HCT116 (cell line): ENCODE measurements around the gene JDP2. TPM values are rescaled to one million over a fixed set of nuclear protein-coding genes. Genes with fewer than 3 reads are reported as not detected.

Experiments used
- ATAC-seq: fragments of 200-7000 bp; cut with Tn5 transposase; 2 replicates; pipeline ENCODE4 v1.9.1; 2020; ENCODE audit warnings: mild to moderate bottlenecking, moderate library complexity
- BruUV-seq: library from RNA; stranded (reverse); fragments of 400-500 nt; replicated peaks from 2 replicates; lab custom pipeline; 2021; lab: Mats Ljungman, UMichigan
- CTCF ChIA-PET: fragments of 300-600 bp; sonication (Branson Sonifier 250); formaldehyde crosslinking; loops from one replicate; lab custom pipeline; 2021; ENCODE audit warnings: antibody characterized with exemption; lab: Charles Lee
- POLR2A ChIA-PET: fragments of 300-600, 350-600 bp; sonication (Branson Sonifier 250); formaldehyde crosslinking; loops from one replicate; lab custom pipeline; 2021; ENCODE audit warnings: antibody characterized with exemption; lab: Charles Lee
- RAD21 ChIA-PET, 2 experiments: fragments of 300-600 bp; sonication (Branson Sonifier 250); formaldehyde crosslinking; loops; one replicate each; lab custom pipeline; 2023; ENCODE audit warnings: low total read pairs in 2 of 2; ENCODE audit not compliant: uncharacterized antibody in 2 of 2, unreplicated experiment in 2 of 2, low non-redundant PET in 1 of 2; lab: Charles Lee
- DNase-seq: peaks from one replicate; pipeline ENCODE4 v3.0.0-alpha.2; 2010; ENCODE audit warnings: low read depth, low spot score
- H2AFZ ChIP-seq: fragments of 200-600 bp; shearing (Covaris generic), sonication (generic); 2 replicates; pipeline ENCODE4 v1.6.1; 2017; ENCODE audit warnings: low read depth, mixed run types, mixed read lengths, antibody characterized with exemption, low read length; ENCODE audit not compliant: poor library complexity, severe bottlenecking
- H3K27ac ChIP-seq: 2 replicates; pipeline ENCODE4 v1.5.1; 2012; ENCODE audit warnings: low read depth, low read length
- H3K27me3 ChIP-seq: fragments of 200-600 bp; sonication (generic); 2 replicates; pipeline ENCODE4 v1.6.1; 2016; ENCODE audit warnings: mixed run types, low read length, mixed read lengths; ENCODE audit not compliant: insufficient read depth
- H3K36me3 ChIP-seq, 2 experiments: fragments of 200-500 bp in 1 of 2; fragments of 200-600 bp in 1 of 2; sonication (Bioruptor generic) in 1 of 2; sonication (generic) in 1 of 2; 2 replicates each; pipeline versions ENCODE4 v1.5.1 to v1.6.1; 2014 to 2016; ENCODE audit warnings: low read length in 2 of 2, inconsistent platforms in 1 of 2, mixed read lengths in 1 of 2, mixed run types in 1 of 2; ENCODE audit not compliant: insufficient read depth in 2 of 2, control insufficient read depth in 1 of 2
- H3K4me1 ChIP-seq, 2 experiments: fragments of 200-600 bp in 1 of 2; sonication (generic) in 1 of 2; 2 replicates each; pipeline versions ENCODE4 v1.5.1 to v1.6.1; 2012 to 2017; ENCODE audit warnings: low read length in 2 of 2, inconsistent platforms in 1 of 2, mild to moderate bottlenecking in 1 of 2, mixed read lengths in 1 of 2, mixed run types in 1 of 2, moderate library complexity in 1 of 2; ENCODE audit not compliant: insufficient read depth in 2 of 2, control insufficient read depth in 1 of 2
- H3K4me2 ChIP-seq: fragments of 200-600 bp; sonication (generic); 2 replicates; pipeline ENCODE4 v1.6.1; 2017; ENCODE audit warnings: mixed run types, low read length, mixed read lengths
- H3K4me3 ChIP-seq, 2 experiments: fragments of 200-600 bp in 1 of 2; sonication (generic) in 1 of 2; replicated peaks in 1 of 2; 2 replicates each; pipeline ENCODE4 v1.5.1; 2011 to 2016; ENCODE audit warnings: low read length in 2 of 2, control low read depth in 1 of 2, low read depth in 1 of 2, mild to moderate bottlenecking in 1 of 2, mixed read lengths in 1 of 2, mixed run types in 1 of 2
- H3K79me2 ChIP-seq: fragments of 200-600 bp; sonication (generic); 2 replicates; pipeline ENCODE4 v1.6.1; 2017; ENCODE audit warnings: mild to moderate bottlenecking, mixed run types, low read length, moderate library complexity, mixed read lengths; ENCODE audit not compliant: insufficient read depth
- H3K9ac ChIP-seq: fragments of 200-600 bp; sonication (generic); 2 replicates; pipeline ENCODE4 v1.6.1; 2016; ENCODE audit warnings: low read length, mixed read lengths
- H3K9me2 ChIP-seq: fragments of 200-600 bp; sonication (generic), shearing (Covaris generic); 2 replicates; pipeline ENCODE4 v1.6.1; 2017; ENCODE audit warnings: mixed run types, mild to moderate bottlenecking, moderate library complexity; ENCODE audit not compliant: insufficient read depth
- H3K9me3 ChIP-seq, 2 experiments: fragments of 200-500 bp in 1 of 2; fragments of 200-600 bp in 1 of 2; sonication (Bioruptor generic) in 1 of 2; sonication (generic) in 1 of 2; 2 replicates each; pipeline ENCODE4 v1.6.1; 2014 to 2017; ENCODE audit warnings: low read length in 2 of 2, mixed read lengths in 2 of 2, inconsistent platforms in 1 of 2, low read depth in 1 of 2, mild to moderate bottlenecking in 1 of 2, mixed run types in 1 of 2, moderate library complexity in 1 of 2; ENCODE audit not compliant: control insufficient read depth in 1 of 2, insufficient read depth in 1 of 2
- H4K20me1 ChIP-seq: fragments of 200-600 bp; sonication (generic), shearing (Covaris generic); 2 replicates; pipeline ENCODE4 v1.6.1; 2017; ENCODE audit warnings: mixed run types, mild to moderate bottlenecking, moderate library complexity; ENCODE audit not compliant: insufficient read depth
- CTCF ChIP-seq, 3 experiments: fragments of 200-600 bp in 1 of 3; sonication (generic) in 1 of 3; IDR thresholded peaks in 2 of 3; conservative IDR thresholded peaks in 1 of 3; 2 replicates each; pipeline ENCODE4 v1.5.1; 2012 to 2017; ENCODE audit warnings: low read depth in 2 of 3, low read length in 2 of 3, antibody characterized with exemption in 1 of 3, borderline replicate concordance in 1 of 3, control low read depth in 1 of 3, mild to moderate bottlenecking in 1 of 3, mixed read lengths in 1 of 3, mixed run types in 1 of 3, moderate library complexity in 1 of 3; ENCODE audit not compliant: insufficient read depth in 1 of 3
- EGR1 ChIP-seq: IDR thresholded peaks from 2 replicates; pipeline ENCODE4 v1.6.1; 2012; ENCODE audit warnings: low read depth
- EZH2 ChIP-seq: fragments of 200-600 bp; sonication (generic); IDR thresholded peaks from 2 replicates; pipeline ENCODE4 v1.6.1; 2017; ENCODE audit warnings: antibody characterized with exemption, mixed run types
- RAD21 ChIP-seq: IDR thresholded peaks from 2 replicates; pipeline ENCODE4 v1.6.1; 2012; ENCODE audit warnings: low read depth, mild to moderate bottlenecking
- SIN3A ChIP-seq: IDR thresholded peaks from 2 replicates; pipeline ENCODE4 v1.6.1; 2012; ENCODE audit warnings: low read depth
- SP1 ChIP-seq: IDR thresholded peaks from 2 replicates; pipeline ENCODE4 v1.6.1; 2012; ENCODE audit warnings: low read depth
- ZNF274 ChIP-seq: fragments of 200-500 bp; sonication (Bioruptor generic); IDR thresholded peaks from 2 replicates; pipeline ENCODE4 v1.6.1; 2014; ENCODE audit warnings: mild to moderate bottlenecking, low read depth, low read length, inconsistent platforms
- intact Hi-C: fragments of 100-400 bp; cut with micrococcal nuclease; formaldehyde crosslinking; loops from 2 replicates; pipeline ENCODE4 v1.10.0; 2022
- total RNA-seq: library from RNA; stranded (reverse); gene quantifications from one replicate; pipeline ENCODE4 v1.2.1, GENCODE V29; 2021; ENCODE audit not compliant: unreplicated experiment
- TF ChIP-seq, protein P1 (sequence below): IDR thresholded peaks from 2 replicates; pipeline ENCODE4 v1.6.1; 2012
- TF ChIP-seq, protein P2 (sequence below): IDR thresholded peaks from 2 replicates; pipeline ENCODE4 v1.6.1; 2011; ENCODE audit warnings: mild to moderate bottlenecking, low read length, moderate library complexity; ENCODE audit not compliant: insufficient replicate concordance; ENCODE audit errors: extremely low read depth

The JDP2 gene
- total RNA-seq, 1 experiment from 2014 or later, result 25.4 TPM

DNA sequence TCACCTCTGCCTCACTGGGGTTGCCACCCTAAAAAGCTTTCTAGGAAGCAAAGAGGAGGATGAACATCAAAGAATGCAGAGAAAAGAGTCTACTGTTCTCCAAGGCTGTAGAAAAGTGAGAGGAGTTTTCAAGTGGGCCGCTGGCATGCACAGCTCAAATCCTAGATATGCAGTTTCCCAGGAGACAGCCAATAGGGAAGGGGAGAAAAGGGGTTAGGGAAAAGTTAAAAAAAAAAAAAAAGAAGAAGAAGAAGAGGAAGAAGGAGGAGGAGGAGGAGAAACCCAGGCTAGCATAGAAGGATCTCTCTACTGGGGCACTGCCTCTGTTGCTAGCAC, 95.1 kb downstream of the JDP2 start:
- no peaks in the 10 kb centered on the region for H3K36me3 ChIP-seq
- H2AFZ ChIP-seq, result no peak overlapping the region
- CTCF ChIA-PET, result no interaction called here
- no peak overlapping the region for H3K27ac ChIP-seq
- no peak overlapping the region for H3K4me3 ChIP-seq
- no peak for ATAC-seq
- POLR2A ChIA-PET, result no interaction called here
- H3K9ac ChIP-seq, result no peak overlapping the region
- RAD21 ChIA-PET, result no interaction called here
- no peaks in the 10 kb centered on the region for H3K9me2 ChIP-seq
- H3K4me1 ChIP-seq, result no peaks in the 10 kb centered on the region
- H3K9me3 ChIP-seq, result no peaks in the 10 kb centered on the region
- intact Hi-C loops, result no loop called here
- no TSS peak for BruUV-seq
- no peaks in the 10 kb centered on the region for H3K79me2 ChIP-seq
- H3K27me3 ChIP-seq, result peaks cover 6% of the 10 kb centered on the region; the same call in 1 of the 2 replicates
- no peak for DNase-seq
- no peak for TF ChIP-seq EZH2
- TF ChIP-seq SP1, result no peak
- no peak for TF ChIP-seq RAD21
- TF ChIP-seq SIN3A, result no peak
- no peak for TF ChIP-seq ZNF274
- TF ChIP-seq, protein P1, sequence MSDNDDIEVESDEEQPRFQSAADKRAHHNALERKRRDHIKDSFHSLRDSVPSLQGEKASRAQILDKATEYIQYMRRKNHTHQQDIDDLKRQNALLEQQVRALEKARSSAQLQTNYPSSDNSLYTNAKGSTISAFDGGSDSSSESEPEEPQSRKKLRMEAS, result no peak
- no peak for TF ChIP-seq EGR1
- TF ChIP-seq, protein P2, sequence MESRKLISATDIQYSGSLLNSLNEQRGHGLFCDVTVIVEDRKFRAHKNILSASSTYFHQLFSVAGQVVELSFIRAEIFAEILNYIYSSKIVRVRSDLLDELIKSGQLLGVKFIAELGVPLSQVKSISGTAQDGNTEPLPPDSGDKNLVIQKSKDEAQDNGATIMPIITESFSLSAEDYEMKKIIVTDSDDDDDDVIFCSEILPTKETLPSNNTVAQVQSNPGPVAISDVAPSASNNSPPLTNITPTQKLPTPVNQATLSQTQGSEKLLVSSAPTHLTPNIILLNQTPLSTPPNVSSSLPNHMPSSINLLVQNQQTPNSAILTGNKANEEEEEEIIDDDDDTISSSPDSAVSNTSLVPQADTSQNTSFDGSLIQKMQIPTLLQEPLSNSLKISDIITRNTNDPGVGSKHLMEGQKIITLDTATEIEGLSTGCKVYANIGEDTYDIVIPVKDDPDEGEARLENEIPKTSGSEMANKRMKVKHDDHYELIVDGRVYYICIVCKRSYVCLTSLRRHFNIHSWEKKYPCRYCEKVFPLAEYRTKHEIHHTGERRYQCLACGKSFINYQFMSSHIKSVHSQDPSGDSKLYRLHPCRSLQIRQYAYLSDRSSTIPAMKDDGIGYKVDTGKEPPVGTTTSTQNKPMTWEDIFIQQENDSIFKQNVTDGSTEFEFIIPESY, result no peak
- TF ChIP-seq CTCF (IDR thresholded peaks at IDR 0.05 in 2 of 3, conservative IDR thresholded peaks at IDR 0.05 in 1 of 3; ENCODE audit: borderline replicate concordance in 1 of 3, insufficient read depth in 1 of 3, low read depth in 2 of 3, low read length in 2 of 3), result no peak
- no peaks in the 10 kb centered on the region for H4K20me1 ChIP-seq
- H3K4me2 ChIP-seq, result no peak overlapping the region

Other genes starting within 250 kb of the JDP2 start
- 50.4 TPM for gene FOS, start 149.2 kb upstream of the JDP2 start, total RNA-seq
- gene BATF, start 94.4 kb downstream of the JDP2 start, total RNA-seq, result 0.69 TPM
- 0.84 TPM for gene FLVCR2, start 150.6 kb downstream of the JDP2 start, total RNA-seq
- 18.4 TPM for gene ERG28, start 232.9 kb downstream of the JDP2 start, total RNA-seq
- gene TTLL5, start 233.2 kb downstream of the JDP2 start, total RNA-seq, result 26.2 TPM